Epithelial cell of prostate (primary cell): Measurements from ENCODE around the gene REEP6.
"Not testable (repeated sequence)": the region's sequence is repeated elsewhere in the genome, so short reads cannot be mapped to it uniquely, and the experiment has no call there.

Experiments
- DNase-seq: peaks from one replicate; pipeline ENCODE4 v3.0.0-alpha.2; 2011; ENCODE audit warnings: low read depth, low spot score
- H3K27ac ChIP-seq: fragments of 450-650 bp; 2 replicates; pipeline ENCODE4 v1.5.1; 2017; ENCODE audit warnings: mild to moderate bottlenecking

REEP6 gene

GRCh38 chr19:1539749-1540148 is 48.8 kb downstream of the REEP6 start:
- not testable (repeated sequence) for H3K27ac ChIP-seq, DNase-seq

GRCh38 chr19:1540365-1540925 is 49.5 kb downstream of the REEP6 start:
- DNase-seq = no peak
- H3K27ac ChIP-seq = no peak overlapping the region
